ENCODE data around the gene SLCO3A1. TPM values are rescaled to one million over a fixed set of nuclear protein-coding genes. Genes with fewer than 3 reads are reported as not detected.

SLCO3A1 gene
- total RNA-seq, 1 experiment from 2014 or later: 37.8 TPM

DNA sequence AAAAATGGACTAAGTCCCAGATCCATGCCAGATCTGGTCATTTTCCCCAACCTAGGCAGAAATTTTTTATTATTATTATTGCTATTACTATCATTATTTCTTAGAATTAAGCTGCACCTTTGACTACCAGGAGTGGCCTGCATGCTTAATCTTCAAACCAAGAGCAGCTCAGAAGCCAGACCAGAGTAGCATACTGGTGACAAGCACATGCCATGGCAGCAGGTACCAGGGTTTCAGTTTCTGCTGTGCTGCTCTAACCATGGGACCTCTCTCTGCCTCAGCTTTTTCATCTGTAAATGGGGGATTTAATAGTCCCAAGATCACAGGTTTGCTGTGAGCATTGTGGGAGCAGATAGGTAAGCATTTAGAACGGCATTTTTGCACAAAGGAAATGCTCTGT is 262.3 kb downstream of the SLCO3A1 start:
- Histone ChIP-seq H3K27ac (no peak overlapping the region), H3F3A (ENCODE audit: insufficient read depth, low read depth) (no peaks in the 10 kb centered on the region), H3K79me2 (ENCODE audit: low read depth) (no peaks in the 10 kb centered on the region), H3K27me3 (ENCODE audit: insufficient read depth, low read depth) (no peaks in the 10 kb centered on the region), H3K4me3 (no peak overlapping the region), H3K4me2 (no peak overlapping the region), H3K36me3 (ENCODE audit: low read depth) (no peaks in the 10 kb centered on the region), H4K20me1 (ENCODE audit: insufficient read depth) (no peaks in the 10 kb centered on the region), H2AFZ (no peak overlapping the region), H3K9me2 (ENCODE audit: insufficient read depth) (no peaks in the 10 kb centered on the region), H3K9me3 (ENCODE audit: insufficient read depth, low read depth) (no peaks in the 10 kb centered on the region), H3K4me1 (replicated peaks; ENCODE audit: insufficient read depth) (no peaks in the 10 kb centered on the region)
- no peak for TF ChIP-seq EZH2 (IDR thresholded peaks at IDR 0.05; ENCODE audit: low read depth)
- no peak for TF ChIP-seq CTCF (conservative IDR thresholded peaks at IDR 0.05)
- no peak for DNase-seq
- intact Hi-C loops (cut with micrococcal nuclease; ENCODE audit: unreplicated experiment): no loop called here
- ChIA-PET CTCF (no interaction called here), POLR2A (ENCODE audit: unreplicated experiment) (no interaction called here)
- no TSS peak for BruUV-seq (replicated peaks)

- CTCF ChIA-PET: no interaction called here
- no peak overlapping the region for H3K4me2 ChIP-seq
- no peak overlapping the region for H3K27ac ChIP-seq
- POLR2A ChIA-PET (ENCODE audit: unreplicated experiment): no interaction called here
- no peak for DNase-seq
- BruUV-seq (replicated peaks): no TSS peak
- no peak for TF ChIP-seq EZH2 (IDR thresholded peaks at IDR 0.05; ENCODE audit: low read depth)
- TF ChIP-seq CTCF (conservative IDR thresholded peaks at IDR 0.05): no peak
- H3K36me3 ChIP-seq (ENCODE audit: low read depth): no peaks in the 10 kb centered on the region
- no peak overlapping the region for H3K4me3 ChIP-seq
- no peaks in the 10 kb centered on the region for H3F3A ChIP-seq (ENCODE audit: insufficient read depth, low read depth)
- H3K27me3 ChIP-seq (ENCODE audit: insufficient read depth, low read depth): no peaks in the 10 kb centered on the region
- H3K9me2 ChIP-seq (ENCODE audit: insufficient read depth): no peaks in the 10 kb centered on the region
- H4K20me1 ChIP-seq (ENCODE audit: insufficient read depth): no peaks in the 10 kb centered on the region
- no peak overlapping the region for H2AFZ ChIP-seq
- H3K4me1 ChIP-seq (replicated peaks; ENCODE audit: insufficient read depth): no peaks in the 10 kb centered on the region
- intact Hi-C loops (cut with micrococcal nuclease; ENCODE audit: unreplicated experiment): no loop called here
- no peaks in the 10 kb centered on the region for H3K79me2 ChIP-seq (ENCODE audit: low read depth)
- no peaks in the 10 kb centered on the region for H3K9me3 ChIP-seq (ENCODE audit: insufficient read depth, low read depth)
These were observed 262.8 kb downstream of the SLCO3A1 start for GRCh38 chr15:92116330-92116729.

DNA sequence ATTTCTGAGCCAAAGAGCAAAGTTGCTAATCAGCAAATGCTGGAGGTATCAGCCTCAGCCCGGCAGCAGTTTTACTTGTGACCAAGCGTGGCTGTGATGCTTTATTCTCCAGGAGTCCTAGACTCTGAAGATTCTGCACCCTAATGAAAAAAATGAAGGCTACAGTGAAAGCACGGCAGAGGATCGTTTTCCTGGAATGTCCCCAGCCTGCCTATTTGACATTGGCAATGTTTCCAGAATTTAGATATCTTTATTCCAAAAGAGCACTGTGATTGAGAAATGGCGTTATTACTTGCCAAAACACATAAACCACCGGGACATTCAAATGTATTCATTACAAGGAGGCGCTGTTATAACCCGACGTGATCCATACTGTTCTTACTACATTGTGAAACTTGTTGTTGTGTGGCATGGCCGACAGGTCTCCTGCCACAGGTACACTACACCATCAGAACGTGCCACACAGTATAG is 263.8 kb downstream of the SLCO3A1 start:
- Histone ChIP-seq H3F3A (ENCODE audit: insufficient read depth, low read depth) (no peaks in the 10 kb centered on the region), H3K27ac (no peak overlapping the region), H3K4me3 (no peak overlapping the region), H3K79me2 (ENCODE audit: low read depth) (no peaks in the 10 kb centered on the region), H4K20me1 (ENCODE audit: insufficient read depth) (no peaks in the 10 kb centered on the region), H3K9me2 (ENCODE audit: insufficient read depth) (no peaks in the 10 kb centered on the region), H3K4me1 (replicated peaks; ENCODE audit: insufficient read depth) (no peaks in the 10 kb centered on the region), H3K9me3 (ENCODE audit: insufficient read depth, low read depth) (no peaks in the 10 kb centered on the region), H3K36me3 (ENCODE audit: low read depth) (no peaks in the 10 kb centered on the region; the same call in 1 of the 2 replicates), H2AFZ (no peak overlapping the region), H3K27me3 (ENCODE audit: insufficient read depth, low read depth) (no peaks in the 10 kb centered on the region), H3K4me2 (no peak overlapping the region)
- ChIA-PET CTCF (no interaction called here), POLR2A (ENCODE audit: unreplicated experiment) (no interaction called here)
- BruUV-seq (replicated peaks): no TSS peak
- TF ChIP-seq EZH2 (IDR thresholded peaks at IDR 0.05; ENCODE audit: low read depth): no peak
- TF ChIP-seq CTCF (conservative IDR thresholded peaks at IDR 0.05): no peak
- DNase-seq: no peak
- intact Hi-C loops (cut with micrococcal nuclease; ENCODE audit: unreplicated experiment): no loop called here

All from PC-9 (cell line).